GM19324 (cell line): ENCODE measurements around the gene ACTN1.

Experiments
- ATAC-seq: cut with Tn5 transposase; IDR thresholded peaks from one replicate; pipeline ENCODE4 v1.9.1; 2021; ENCODE audit warnings: mild to moderate bottlenecking, moderate library complexity; ENCODE audit not compliant: unreplicated experiment, low FRiP score

ACTN1 gene

GRCh38 chr14:68843471-68844209 lies 135.5 kb downstream of the ACTN1 start:
- ATAC-seq = peak; percentile 63

DNA sequence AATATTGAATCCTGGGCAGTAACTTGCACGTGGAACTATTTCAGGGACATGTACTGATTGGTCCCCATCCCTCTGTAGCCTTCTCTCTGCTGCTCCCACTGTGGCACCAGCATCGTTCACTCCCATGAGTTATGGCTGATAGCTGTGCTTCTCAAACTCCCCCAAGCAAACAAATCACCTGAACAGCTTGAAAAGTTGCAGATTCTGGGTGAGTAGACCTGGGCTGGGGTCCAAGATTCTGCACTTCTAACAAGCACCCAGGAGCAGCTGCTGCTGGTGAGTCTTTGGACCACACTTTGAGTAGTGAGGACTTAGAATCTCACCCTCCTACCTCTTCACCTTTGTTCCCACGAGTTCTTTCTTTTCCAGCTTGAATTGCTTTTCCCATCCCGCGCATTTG lies 136.8 kb downstream of the ACTN1 start:
- ATAC-seq = no peak

DNA sequence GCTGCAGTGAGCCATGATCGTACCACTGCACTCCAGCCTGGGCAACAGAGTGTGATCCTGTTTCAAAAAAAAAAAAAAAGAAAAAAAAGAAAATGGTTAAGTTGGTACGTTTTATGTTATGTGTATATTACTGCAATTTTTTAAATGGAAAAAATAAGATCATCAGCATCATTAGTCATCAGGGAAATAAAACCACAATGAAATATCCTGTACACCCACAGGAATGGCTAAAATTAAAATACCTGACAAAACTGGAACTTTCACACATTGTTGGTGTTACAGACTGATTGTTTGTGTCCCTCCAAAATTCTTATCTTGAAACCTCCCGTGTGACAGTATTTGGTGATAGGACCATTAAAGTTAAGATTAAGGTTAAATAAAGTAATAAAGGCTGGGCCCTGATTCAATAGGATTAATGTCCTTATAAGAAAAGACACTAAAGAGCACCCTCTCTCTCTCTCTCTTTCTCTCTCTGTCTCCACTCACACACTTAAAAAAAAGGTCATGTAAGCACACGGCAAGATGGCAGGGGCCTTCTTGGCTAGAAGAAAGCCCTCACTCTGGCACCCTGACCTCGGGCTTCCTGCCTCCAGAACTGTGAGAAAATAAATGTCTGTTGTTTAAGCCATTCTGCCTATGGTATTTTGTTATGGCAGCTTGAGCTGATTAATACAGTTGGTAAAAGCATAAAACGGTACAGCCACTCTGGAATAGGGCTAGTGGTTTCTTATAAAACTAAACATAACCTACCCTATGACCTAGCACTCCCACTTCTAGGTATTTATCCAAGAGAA lies 137.9 kb downstream of the ACTN1 start:
- ATAC-seq = no peak

- ATAC-seq = no peak
Measured at GRCh38 chr14:68840454-68840853, 138.6 kb downstream of the ACTN1 start.

DNA sequence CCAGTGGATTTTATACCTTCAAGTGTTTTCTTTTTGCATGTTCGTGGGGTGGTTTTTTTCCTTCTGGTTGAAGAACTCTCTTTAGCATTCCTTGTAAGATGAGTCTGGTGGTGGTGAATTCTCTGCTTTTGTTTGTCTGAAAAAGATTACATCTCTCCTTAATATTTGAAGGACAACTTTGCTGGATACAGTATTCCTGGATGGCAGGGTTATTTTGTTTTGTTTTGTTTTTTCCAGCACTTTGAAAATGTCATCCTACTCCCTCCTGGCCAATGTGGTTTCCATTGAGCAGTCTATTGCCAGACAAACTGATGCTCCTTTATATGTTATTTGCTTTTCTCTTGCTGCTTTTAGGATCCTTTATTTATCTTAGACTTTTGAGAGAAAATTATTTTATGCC lies 143.0 kb downstream of the ACTN1 start:
- no peak for ATAC-seq

DNA sequence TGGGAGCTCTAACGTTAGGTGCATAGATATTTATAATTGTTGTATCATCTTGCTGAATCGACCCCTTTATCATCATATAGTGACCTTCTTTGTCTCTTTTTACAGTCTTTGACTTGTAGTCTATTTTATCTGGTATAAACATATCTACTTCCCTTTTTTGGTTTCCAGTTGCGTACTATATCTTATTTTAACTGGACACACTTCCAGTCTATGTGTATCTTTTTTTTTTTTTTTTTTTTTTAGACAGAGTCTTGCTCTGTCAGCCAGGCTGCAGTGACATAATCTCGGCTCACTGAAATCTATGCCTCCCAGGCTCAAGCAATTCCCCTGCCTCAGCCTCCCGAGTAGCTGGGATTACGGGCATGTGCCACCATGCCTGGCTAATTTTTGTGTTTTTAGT lies 144.3 kb downstream of the ACTN1 start:
- ATAC-seq = no peak

DNA sequence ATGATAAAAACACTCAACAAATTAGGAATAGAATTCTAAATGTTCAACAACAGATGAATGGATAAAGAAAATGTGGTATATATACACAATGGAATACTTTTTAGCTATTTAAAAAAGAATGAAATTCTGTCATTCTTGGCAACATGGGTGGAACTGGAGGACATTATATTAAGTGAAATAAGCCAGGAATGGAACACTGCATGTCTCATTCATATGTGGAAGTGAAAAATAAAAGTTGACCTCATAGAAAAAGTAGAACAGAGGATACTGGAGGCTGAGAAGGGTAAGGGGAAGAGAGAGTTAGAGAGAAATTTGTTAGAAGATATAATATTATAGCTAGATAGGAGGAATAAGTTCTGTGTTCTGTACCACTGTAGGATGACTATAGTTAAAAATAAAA lies 150.4 kb downstream of the ACTN1 start:
- no peak for ATAC-seq

DNA sequence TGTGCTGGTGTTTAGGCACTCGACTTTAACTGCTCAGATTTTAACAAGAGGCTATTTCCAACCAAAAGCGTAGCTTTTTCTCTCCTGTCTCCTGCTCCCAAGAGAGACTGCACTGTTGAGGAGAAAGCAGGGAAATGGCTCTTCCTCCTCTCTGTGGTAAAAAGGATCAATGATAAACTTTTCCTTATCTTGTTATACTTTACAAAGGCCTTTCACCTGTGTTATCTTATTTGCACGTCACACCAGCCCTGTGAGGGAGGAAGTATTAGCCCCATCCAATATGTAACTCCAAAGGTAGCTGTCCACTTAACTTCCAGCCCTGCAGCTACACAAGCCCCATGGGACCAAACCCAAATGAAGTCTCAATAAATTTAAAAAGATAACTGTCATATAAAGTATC lies 153.4 kb downstream of the ACTN1 start:
- no peak for ATAC-seq

DNA sequence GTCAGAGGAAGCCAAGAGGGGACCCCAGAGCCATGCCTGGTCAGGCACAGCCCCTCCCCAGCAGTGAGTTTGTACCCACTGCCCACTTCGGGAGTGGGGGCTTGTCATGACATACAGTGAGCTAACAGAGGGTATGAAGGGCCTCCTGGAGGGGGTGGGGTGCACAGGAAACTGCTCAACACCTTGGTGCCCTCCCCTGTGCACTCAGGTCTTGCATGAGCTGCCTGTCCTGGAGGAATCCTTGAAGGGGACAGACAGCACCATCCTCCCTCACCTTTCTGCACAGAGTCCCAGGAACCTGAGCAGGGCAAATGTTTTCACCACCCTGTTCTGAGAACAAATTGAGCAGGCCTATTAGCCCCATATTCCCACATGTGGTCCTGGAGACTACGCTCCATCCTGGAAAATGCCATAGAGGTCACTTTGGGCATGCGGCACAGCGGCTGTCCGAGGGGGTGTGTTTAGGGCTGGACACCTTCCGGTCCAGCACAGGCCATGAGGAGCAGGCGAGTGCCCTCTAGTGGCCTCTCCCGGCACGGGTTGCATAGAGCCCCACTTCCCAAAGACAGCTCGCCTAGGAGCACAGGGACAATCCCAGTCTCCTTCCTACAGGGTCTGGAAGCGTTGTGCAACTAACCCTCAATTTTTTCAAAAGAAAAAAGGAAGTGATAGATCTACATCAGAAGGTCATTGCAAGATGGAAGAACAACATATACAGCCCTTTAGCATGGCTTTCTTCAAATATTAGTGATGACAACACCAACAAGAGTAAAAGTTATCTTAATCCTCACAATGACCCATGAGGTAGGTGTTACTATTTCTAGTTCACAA lies 154.4 kb downstream of the ACTN1 start:
- no peak for ATAC-seq

GRCh38 chr14:68824207-68824516 lies 154.9 kb downstream of the ACTN1 start:
- no peak for ATAC-seq
